Esophagus muscularis mucosa (tissue), 4 donors: ENCODE data around the gene FKRP. TPM values are rescaled to one million over a fixed set of nuclear protein-coding genes. Genes with fewer than 3 reads are reported as not detected.
A peak's percentile ranks its signal among the peaks of the same experiment; 100 is the strongest.

ENCODE experiments used
- DNase-seq: peaks from one replicate; pipeline ENCODE4 v3.0.0-alpha.2; 2017; ENCODE audit errors: extremely low spot score
- H3K27ac ChIP-seq, 4 donors: fragments of 200-600 bp; sonication (generic); replicated peaks in 1 of 4; 1 replicate in 3 of 4; 2 replicates in 1 of 4; pipeline ENCODE4 v1.5.1; 2016 to 2019; ENCODE audit warnings: mild to moderate bottlenecking in 1 of 4
- H3K27me3 ChIP-seq, 4 donors: fragments of 200-600 bp; sonication (generic); one replicate each; pipeline versions ENCODE4 v1.5.1 to v1.6.0; 2016 to 2019
- H3K36me3 ChIP-seq, 4 donors: fragments of 200-600 bp; sonication (generic); one replicate each; pipeline ENCODE4 v1.5.1; 2016 to 2019
- H3K4me1 ChIP-seq, 4 donors: fragments of 200-600 bp; sonication (generic); one replicate each; pipeline ENCODE4 v1.5.1; 2016 to 2019
- H3K4me3 ChIP-seq, 4 donors: fragments of 200-600 bp; sonication (generic); 1 replicate in 2 of 4; 2 replicates in 2 of 4; pipeline ENCODE4 v1.5.1; 2016 to 2019; ENCODE audit warnings: mild to moderate bottlenecking in 4 of 4, moderate library complexity in 1 of 4
- H3K9me3 ChIP-seq, 4 donors: fragments of 200-600 bp; sonication (generic); 1 replicate in 3 of 4; 2 replicates in 1 of 4; pipeline ENCODE4 v1.5.1; 2016 to 2019
- EP300 ChIP-seq: sonication (generic); formaldehyde crosslinking; IDR thresholded peaks from one replicate; pipeline ENCODE4 v1.6.1; 2017; ENCODE audit warnings: antibody characterized with exemption
- POLR2A ChIP-seq: fragments of 450-650 bp; IDR thresholded peaks from one replicate; pipeline ENCODE4 v1.6.1; 2017; ENCODE audit warnings: antibody characterized with exemption, moderate library complexity, mild to moderate bottlenecking, low read depth
- POLR2AphosphoS5 ChIP-seq, 2 donors: sonication (generic); formaldehyde crosslinking; IDR thresholded peaks; one replicate each; pipeline ENCODE4 v1.6.1; 2017; ENCODE audit warnings: antibody characterized with exemption in 2 of 2
- WGBS: methylation state at CpG from one replicate; pipeline ENCODE4 v1.1.5; 2018; 5-methylcytosine and 5-hydroxymethylcytosine counted together
- intact Hi-C: fragments of 100-400 bp; cut with DNase I; formaldehyde crosslinking; loops from one replicate; pipeline ENCODE4 v1.15.1; 2023
- total RNA-seq, 4 donors: library from RNA; depleted of rRNA; stranded (reverse); fragments of >200 nt; gene quantifications; one replicate each; pipeline versions ENCODE4 v1.1.0 to v1.2.1, GENCODE V29; 2016
- TF ChIP-seq, protein P1 (sequence below), 3 experiments: fragments of 200-600 bp in 2 of 3; fragments of 450-650 bp in 1 of 3; sonication (generic) in 2 of 3; IDR thresholded peaks; one replicate each; pipeline ENCODE4 v1.5.1; 2017 to 2019; ENCODE audit warnings: antibody characterized with exemption in 3 of 3, mild to moderate bottlenecking in 2 of 3, moderate library complexity in 1 of 3

FKRP gene
- total RNA-seq, 4 donors from 2014 or later: 22.4 to 30.3 (median 26.5) TPM

DNA sequence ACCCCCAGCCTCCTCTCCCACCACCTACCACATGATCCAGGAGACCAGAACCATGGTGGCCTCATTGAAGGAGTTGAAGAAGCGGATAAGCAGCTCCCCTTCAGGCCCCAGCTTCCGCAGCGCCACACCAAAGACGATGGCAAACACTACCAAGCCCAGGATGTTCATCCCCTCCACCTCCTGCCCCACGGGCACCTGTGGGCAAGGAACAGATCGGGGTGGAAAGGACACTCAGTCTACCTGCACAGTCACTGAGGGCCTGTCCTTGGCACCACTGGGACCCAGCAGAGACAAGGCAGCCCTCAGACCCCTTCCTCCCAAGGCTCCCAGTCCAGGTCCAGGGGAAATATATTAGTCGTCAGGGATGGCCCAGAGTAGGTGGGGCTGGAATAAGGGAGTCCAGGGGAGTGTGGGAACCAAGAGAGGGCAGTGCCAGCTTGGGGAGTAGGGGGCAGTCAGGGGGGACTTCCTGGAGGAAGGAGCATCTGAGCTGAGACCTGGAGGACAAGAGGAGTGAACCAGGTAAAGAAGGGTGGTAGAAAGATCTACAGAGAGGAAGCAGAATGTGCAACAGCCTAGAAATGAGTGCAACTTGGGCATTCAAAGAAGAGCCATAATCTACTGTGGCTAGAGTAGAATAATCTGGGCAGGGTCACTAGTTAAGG lies 36.6 kb downstream of the FKRP start:
- peaks cover 39 to 70% (median 58%) of the 10 kb centered on the region in 4 donors for H3K36me3 ChIP-seq
- no peak for DNase-seq
- intact Hi-C loops: no loop called here

DNA sequence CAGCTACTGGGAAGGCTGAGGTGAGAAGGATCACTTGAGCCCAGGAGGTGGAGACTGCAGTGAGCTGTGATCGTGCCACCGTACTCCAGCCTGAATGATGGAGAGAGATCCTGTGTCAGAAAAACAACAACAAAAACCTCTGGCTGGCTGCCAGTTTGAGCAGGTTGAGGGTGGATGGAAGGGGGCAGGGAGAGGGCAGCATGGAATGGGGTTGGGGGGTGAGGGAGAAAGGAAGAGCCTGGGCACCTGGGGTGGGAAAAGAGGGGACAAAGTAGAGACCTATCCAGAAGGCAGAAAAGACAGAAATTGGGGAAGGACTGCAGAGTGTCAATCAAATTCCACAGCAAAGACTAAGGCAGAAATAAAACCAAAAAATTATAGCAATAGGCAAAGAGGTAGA lies 37.8 kb downstream of the FKRP start:
- H3K27ac ChIP-seq: peak overlapping the region in 1 of 4 donors; percentile 93
- H3K36me3 ChIP-seq: peaks cover 33 to 58% (median 46%) of the 10 kb centered on the region in 4 donors
- H3K4me1 ChIP-seq: peaks cover 40 to 66% (median 57%) of the 10 kb centered on the region in 4 donors

More for the DNA sequence above, 36.6 kb downstream of the FKRP start:
- Histone ChIP-seq H3K9me3 (no peaks in the 10 kb centered on the region), H3K27me3 (peaks cover 0 to 4% (median 0%) of the 10 kb centered on the region in 4 donors), H3K27ac (no peak overlapping the region), H3K4me3 (no peak overlapping the region), H3K4me1 (peaks cover 34 to 54% (median 46%) of the 10 kb centered on the region in 4 donors)
- no peak for TF ChIP-seq POLR2A
- TF ChIP-seq, protein P1, sequence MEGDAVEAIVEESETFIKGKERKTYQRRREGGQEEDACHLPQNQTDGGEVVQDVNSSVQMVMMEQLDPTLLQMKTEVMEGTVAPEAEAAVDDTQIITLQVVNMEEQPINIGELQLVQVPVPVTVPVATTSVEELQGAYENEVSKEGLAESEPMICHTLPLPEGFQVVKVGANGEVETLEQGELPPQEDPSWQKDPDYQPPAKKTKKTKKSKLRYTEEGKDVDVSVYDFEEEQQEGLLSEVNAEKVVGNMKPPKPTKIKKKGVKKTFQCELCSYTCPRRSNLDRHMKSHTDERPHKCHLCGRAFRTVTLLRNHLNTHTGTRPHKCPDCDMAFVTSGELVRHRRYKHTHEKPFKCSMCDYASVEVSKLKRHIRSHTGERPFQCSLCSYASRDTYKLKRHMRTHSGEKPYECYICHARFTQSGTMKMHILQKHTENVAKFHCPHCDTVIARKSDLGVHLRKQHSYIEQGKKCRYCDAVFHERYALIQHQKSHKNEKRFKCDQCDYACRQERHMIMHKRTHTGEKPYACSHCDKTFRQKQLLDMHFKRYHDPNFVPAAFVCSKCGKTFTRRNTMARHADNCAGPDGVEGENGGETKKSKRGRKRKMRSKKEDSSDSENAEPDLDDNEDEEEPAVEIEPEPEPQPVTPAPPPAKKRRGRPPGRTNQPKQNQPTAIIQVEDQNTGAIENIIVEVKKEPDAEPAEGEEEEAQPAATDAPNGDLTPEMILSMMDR (IDR thresholded peaks at IDR 0.05): no peak
- TF ChIP-seq POLR2AphosphoS5 (IDR thresholded peaks at IDR 0.05): no peak
- no peak for TF ChIP-seq EP300
- 83% methylated on average over 2 of the region's 7 CpGs for WGBS

GRCh38 chr19:46784262-46785053 lies 38.6 kb downstream of the FKRP start:
- intact Hi-C loops: no loop called here
- H3K4me3 ChIP-seq: peak overlapping the region; percentile 70 to 90 (median 84)
- no peak for TF ChIP-seq EP300
- TF ChIP-seq POLR2AphosphoS5 (IDR thresholded peaks at IDR 0.05): peak in 1 of 2 donors; percentile 39
- peaks cover 28 to 50% (median 39%) of the 10 kb centered on the region in 4 donors for H3K36me3 ChIP-seq
- WGBS: 75% methylated on average over 8 of the region's 17 CpGs
- no peaks in the 10 kb centered on the region for H3K9me3 ChIP-seq
- DNase-seq: peak; percentile 95
- peaks cover 0 to 4% (median 0%) of the 10 kb centered on the region in 4 donors for H3K27me3 ChIP-seq
- H3K27ac ChIP-seq: peak overlapping the region; percentile 78 to 93 (median 84)
- H3K4me1 ChIP-seq: peaks cover 44 to 71% (median 63%) of the 10 kb centered on the region in 4 donors

More for the DNA sequence above, 37.8 kb downstream of the FKRP start:
- intact Hi-C loops: no loop called here
- 79% methylated on average over 2 of the region's 2 CpGs for WGBS
- TF ChIP-seq POLR2AphosphoS5 (IDR thresholded peaks at IDR 0.05) (no peak), EP300 (no peak), POLR2A (no peak)
- TF ChIP-seq, protein P1 (IDR thresholded peaks at IDR 0.05): no peak
- no peaks in the 10 kb centered on the region for H3K9me3 ChIP-seq
- DNase-seq: no peak
- peaks cover 0 to 4% (median 0%) of the 10 kb centered on the region in 4 donors for H3K27me3 ChIP-seq
- peak overlapping the region in 1 of 4 donors; percentile 90 for H3K4me3 ChIP-seq

GRCh38 chr19:46785054-46785979 lies 39.5 kb downstream of the FKRP start:
- no peak for DNase-seq
- Histone ChIP-seq H3K36me3 (peaks cover 26 to 42% (median 33%) of the 10 kb centered on the region in 4 donors), H3K9me3 (no peaks in the 10 kb centered on the region), H3K27me3 (peaks cover 0 to 4% (median 0%) of the 10 kb centered on the region in 4 donors), H3K4me1 (peaks cover 44 to 71% (median 63%) of the 10 kb centered on the region in 4 donors), H3K4me3 (peak overlapping the region; percentile 70 to 90 (median 84)), H3K27ac (peak overlapping the region; percentile 78 to 93 (median 84))
- intact Hi-C loops: no loop called here
- TF ChIP-seq POLR2A (no peak), EP300 (no peak), POLR2AphosphoS5 (IDR thresholded peaks at IDR 0.05) (no peak)
- TF ChIP-seq, protein P1 (IDR thresholded peaks at IDR 0.05): no peak
- 80% methylated on average over 17 of the region's 19 CpGs for WGBS
